ENCODE measurements around the gene PCCA.
A peak's percentile ranks its signal among the peaks of the same experiment; 100 is the strongest.

The PCCA gene

DNA sequence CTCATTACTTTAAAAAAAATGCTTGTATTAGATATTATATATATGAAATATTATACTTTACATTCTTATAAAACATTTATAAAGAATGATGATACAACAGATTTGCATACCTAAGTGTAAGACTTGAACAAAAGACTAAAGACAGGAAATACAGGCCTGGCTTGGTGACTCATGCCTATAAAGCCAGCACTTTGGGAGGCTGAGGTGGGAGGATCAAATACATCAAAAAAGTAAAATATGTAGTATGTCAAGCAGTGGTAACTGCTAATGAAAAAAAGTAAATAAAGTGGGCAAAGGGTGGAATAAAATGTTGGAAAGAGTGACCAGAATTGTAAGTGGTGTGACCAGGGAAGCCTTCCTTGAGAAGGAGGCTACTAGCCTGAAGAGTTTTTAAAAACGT lies 366.0 kb downstream of the PCCA start:
- ATAC-seq: peak; percentile 88
- TF ChIP-seq ZNF8 (CRISPR knock-in tag; IDR thresholded peaks at IDR 0.05) (no peak), TCF4 (CRISPR knock-in tag; IDR thresholded peaks at IDR 0.05; ENCODE audit: borderline replicate concordance) (no peak), ARNTL (CRISPR knock-in tag; IDR thresholded peaks at IDR 0.05; ENCODE audit: borderline replicate concordance, low read depth) (no peak), ZFP3 (CRISPR knock-in tag; IDR thresholded peaks at IDR 0.05) (no peak), ZFP30 (CRISPR knock-in tag; IDR thresholded peaks at IDR 0.05) (no peak), GLIS3 (CRISPR knock-in tag; IDR thresholded peaks at IDR 0.05) (no peak), BACH2 (CRISPR knock-in tag; IDR thresholded peaks at IDR 0.05; ENCODE audit: borderline replicate concordance) (no peak), SNAI2 (CRISPR knock-in tag; IDR thresholded peaks at IDR 0.05) (no peak)
- TF ChIP-seq, protein P1, sequence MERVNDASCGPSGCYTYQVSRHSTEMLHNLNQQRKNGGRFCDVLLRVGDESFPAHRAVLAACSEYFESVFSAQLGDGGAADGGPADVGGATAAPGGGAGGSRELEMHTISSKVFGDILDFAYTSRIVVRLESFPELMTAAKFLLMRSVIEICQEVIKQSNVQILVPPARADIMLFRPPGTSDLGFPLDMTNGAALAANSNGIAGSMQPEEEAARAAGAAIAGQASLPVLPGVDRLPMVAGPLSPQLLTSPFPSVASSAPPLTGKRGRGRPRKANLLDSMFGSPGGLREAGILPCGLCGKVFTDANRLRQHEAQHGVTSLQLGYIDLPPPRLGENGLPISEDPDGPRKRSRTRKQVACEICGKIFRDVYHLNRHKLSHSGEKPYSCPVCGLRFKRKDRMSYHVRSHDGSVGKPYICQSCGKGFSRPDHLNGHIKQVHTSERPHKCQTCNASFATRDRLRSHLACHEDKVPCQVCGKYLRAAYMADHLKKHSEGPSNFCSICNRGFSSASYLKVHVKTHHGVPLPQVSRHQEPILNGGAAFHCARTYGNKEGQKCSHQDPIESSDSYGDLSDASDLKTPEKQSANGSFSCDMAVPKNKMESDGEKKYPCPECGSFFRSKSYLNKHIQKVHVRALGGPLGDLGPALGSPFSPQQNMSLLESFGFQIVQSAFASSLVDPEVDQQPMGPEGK (CRISPR knock-in tag; IDR thresholded peaks at IDR 0.05; ENCODE audit: borderline replicate concordance): no peak
- TF ChIP-seq, protein P2, sequence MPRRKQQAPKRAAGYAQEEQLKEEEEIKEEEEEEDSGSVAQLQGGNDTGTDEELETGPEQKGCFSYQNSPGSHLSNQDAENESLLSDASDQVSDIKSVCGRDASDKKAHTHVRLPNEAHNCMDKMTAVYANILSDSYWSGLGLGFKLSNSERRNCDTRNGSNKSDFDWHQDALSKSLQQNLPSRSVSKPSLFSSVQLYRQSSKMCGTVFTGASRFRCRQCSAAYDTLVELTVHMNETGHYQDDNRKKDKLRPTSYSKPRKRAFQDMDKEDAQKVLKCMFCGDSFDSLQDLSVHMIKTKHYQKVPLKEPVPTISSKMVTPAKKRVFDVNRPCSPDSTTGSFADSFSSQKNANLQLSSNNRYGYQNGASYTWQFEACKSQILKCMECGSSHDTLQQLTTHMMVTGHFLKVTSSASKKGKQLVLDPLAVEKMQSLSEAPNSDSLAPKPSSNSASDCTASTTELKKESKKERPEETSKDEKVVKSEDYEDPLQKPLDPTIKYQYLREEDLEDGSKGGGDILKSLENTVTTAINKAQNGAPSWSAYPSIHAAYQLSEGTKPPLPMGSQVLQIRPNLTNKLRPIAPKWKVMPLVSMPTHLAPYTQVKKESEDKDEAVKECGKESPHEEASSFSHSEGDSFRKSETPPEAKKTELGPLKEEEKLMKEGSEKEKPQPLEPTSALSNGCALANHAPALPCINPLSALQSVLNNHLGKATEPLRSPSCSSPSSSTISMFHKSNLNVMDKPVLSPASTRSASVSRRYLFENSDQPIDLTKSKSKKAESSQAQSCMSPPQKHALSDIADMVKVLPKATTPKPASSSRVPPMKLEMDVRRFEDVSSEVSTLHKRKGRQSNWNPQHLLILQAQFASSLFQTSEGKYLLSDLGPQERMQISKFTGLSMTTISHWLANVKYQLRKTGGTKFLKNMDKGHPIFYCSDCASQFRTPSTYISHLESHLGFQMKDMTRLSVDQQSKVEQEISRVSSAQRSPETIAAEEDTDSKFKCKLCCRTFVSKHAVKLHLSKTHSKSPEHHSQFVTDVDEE (CRISPR knock-in tag; IDR thresholded peaks at IDR 0.05): no peak
- TF ChIP-seq, protein P3, sequence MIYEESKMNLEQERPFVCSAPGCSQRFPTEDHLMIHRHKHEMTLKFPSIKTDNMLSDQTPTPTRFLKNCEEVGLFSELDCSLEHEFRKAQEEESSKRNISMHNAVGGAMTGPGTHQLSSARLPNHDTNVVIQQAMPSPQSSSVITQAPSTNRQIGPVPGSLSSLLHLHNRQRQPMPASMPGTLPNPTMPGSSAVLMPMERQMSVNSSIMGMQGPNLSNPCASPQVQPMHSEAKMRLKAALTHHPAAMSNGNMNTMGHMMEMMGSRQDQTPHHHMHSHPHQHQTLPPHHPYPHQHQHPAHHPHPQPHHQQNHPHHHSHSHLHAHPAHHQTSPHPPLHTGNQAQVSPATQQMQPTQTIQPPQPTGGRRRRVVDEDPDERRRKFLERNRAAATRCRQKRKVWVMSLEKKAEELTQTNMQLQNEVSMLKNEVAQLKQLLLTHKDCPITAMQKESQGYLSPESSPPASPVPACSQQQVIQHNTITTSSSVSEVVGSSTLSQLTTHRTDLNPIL (CRISPR knock-in tag; IDR thresholded peaks at IDR 0.05; ENCODE audit: low read depth): no peak
- TF ChIP-seq, protein P4, sequence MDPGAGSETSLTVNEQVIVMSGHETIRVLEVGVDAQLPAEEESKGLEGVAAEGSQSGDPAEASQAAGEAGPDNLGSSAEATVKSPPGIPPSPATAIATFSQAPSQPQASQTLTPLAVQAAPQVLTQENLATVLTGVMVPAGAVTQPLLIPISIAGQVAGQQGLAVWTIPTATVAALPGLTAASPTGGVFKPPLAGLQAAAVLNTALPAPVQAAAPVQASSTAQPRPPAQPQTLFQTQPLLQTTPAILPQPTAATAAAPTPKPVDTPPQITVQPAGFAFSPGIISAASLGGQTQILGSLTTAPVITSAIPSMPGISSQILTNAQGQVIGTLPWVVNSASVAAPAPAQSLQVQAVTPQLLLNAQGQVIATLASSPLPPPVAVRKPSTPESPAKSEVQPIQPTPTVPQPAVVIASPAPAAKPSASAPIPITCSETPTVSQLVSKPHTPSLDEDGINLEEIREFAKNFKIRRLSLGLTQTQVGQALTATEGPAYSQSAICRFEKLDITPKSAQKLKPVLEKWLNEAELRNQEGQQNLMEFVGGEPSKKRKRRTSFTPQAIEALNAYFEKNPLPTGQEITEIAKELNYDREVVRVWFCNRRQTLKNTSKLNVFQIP (CRISPR knock-in tag; IDR thresholded peaks at IDR 0.05; ENCODE audit: borderline replicate concordance, low read depth): no peak

DNA sequence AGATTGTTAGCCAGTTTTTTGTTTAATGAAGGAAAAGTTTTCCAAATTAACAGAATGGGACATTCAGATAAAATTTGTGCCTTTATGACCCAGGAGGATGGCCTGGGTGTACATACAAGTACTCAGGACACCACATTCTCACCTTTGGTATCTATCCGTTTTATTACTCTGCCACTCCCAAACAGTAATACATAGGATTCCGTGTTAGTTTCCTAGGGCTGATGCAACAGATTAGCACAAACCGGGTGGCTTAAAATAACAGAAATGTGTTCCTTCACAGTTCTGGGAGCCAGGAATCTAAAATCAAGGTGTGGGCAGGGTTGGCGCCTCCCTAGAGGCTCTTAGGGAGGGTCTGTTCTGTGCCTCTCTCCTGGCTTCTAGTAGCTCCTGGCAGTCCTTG lies 369.8 kb downstream of the PCCA start:
- TF ChIP-seq, protein P1 (CRISPR knock-in tag; IDR thresholded peaks at IDR 0.05; ENCODE audit: borderline replicate concordance): no peak
- TF ChIP-seq ZNF565 (CRISPR knock-in tag; conservative IDR thresholded peaks at IDR 0.05; ENCODE audit: low read depth) (no peak), ESRRG (CRISPR knock-in tag; IDR thresholded peaks at IDR 0.05) (no peak), ZNF8 (CRISPR knock-in tag; IDR thresholded peaks at IDR 0.05) (no peak), ARNTL (CRISPR knock-in tag; IDR thresholded peaks at IDR 0.05; ENCODE audit: borderline replicate concordance, low read depth) (no peak), ISL1 (CRISPR knock-in tag; IDR thresholded peaks at IDR 0.05) (no peak), RARB (CRISPR knock-in tag; IDR thresholded peaks at IDR 0.05) (no peak), ZC3H10 (CRISPR knock-in tag; IDR thresholded peaks at IDR 0.05) (no peak), TCF4 (CRISPR knock-in tag; IDR thresholded peaks at IDR 0.05; ENCODE audit: borderline replicate concordance) (no peak), ZNF70 (CRISPR knock-in tag; IDR thresholded peaks at IDR 0.05) (no peak), SNAI2 (CRISPR knock-in tag; IDR thresholded peaks at IDR 0.05) (no peak), PPARA (CRISPR knock-in tag; IDR thresholded peaks at IDR 0.05; ENCODE audit: borderline replicate concordance) (no peak), ZFP30 (CRISPR knock-in tag; IDR thresholded peaks at IDR 0.05) (no peak)
- TF ChIP-seq, protein P4 (CRISPR knock-in tag; IDR thresholded peaks at IDR 0.05; ENCODE audit: borderline replicate concordance, low read depth): no peak
- TF ChIP-seq, protein P2 (CRISPR knock-in tag; IDR thresholded peaks at IDR 0.05): no peak
- TF ChIP-seq, protein P5, sequence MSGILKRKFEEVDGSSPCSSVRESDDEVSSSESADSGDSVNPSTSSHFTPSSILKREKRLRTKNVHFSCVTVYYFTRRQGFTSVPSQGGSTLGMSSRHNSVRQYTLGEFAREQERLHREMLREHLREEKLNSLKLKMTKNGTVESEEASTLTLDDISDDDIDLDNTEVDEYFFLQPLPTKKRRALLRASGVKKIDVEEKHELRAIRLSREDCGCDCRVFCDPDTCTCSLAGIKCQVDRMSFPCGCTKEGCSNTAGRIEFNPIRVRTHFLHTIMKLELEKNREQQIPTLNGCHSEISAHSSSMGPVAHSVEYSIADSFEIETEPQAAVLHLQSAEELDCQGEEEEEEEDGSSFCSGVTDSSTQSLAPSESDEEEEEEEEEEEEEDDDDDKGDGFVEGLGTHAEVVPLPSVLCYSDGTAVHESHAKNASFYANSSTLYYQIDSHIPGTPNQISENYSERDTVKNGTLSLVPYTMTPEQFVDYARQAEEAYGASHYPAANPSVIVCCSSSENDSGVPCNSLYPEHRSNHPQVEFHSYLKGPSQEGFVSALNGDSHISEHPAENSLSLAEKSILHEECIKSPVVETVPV (CRISPR knock-in tag; IDR thresholded peaks at IDR 0.05): no peak
- ATAC-seq: no peak

Data from SK-N-SH treated with all-trans-retinoic acid at 6 μM for 48 hours (cell line).